Smooth muscle cell (in vitro differentiated cells): ENCODE data around the gene ZDHHC14. TPM values are rescaled to one million over a fixed set of nuclear protein-coding genes. Genes with fewer than 3 reads are reported as not detected.
"Not testable (repeated sequence)": the region's sequence is repeated elsewhere in the genome, so short reads cannot be mapped to it uniquely, and the experiment has no call there.

Experiments
- DNase-seq: peaks from one replicate; lab custom pipeline; 2025; ENCODE audit not compliant: unreplicated experiment; lab: John Stamatoyannopoulos, UW
- H2AFZ ChIP-seq: fragments of 200-600 bp; sonication (generic); 2 replicates; pipeline ENCODE4 v1.6.0; 2016; ENCODE audit warnings: antibody characterized with exemption, low read depth, mild to moderate bottlenecking
- H3F3A ChIP-seq: fragments of 200-600 bp; sonication (generic); 2 replicates; pipeline ENCODE4 v1.6.0; 2017; ENCODE audit warnings: antibody characterized with exemption, low read depth
- H3K27ac ChIP-seq: fragments of 200-600 bp; sonication (generic); 2 replicates; pipeline ENCODE4 v1.5.1; 2016; ENCODE audit warnings: low read depth, mild to moderate bottlenecking
- H3K27me3 ChIP-seq: fragments of 200-600 bp; sonication (generic); 2 replicates; pipeline ENCODE4 v1.6.1; 2016; ENCODE audit warnings: low read depth, mild to moderate bottlenecking
- H3K36me3 ChIP-seq: fragments of 200-600 bp; sonication (generic); 2 replicates; pipeline ENCODE4 v1.5.1; 2016; ENCODE audit warnings: low read depth
- H3K4me1 ChIP-seq: fragments of 200-600 bp; sonication (generic); 2 replicates; pipeline ENCODE4 v1.5.1; 2016; ENCODE audit warnings: low read depth
- H3K4me2 ChIP-seq: fragments of 200-600 bp; sonication (generic); 2 replicates; pipeline ENCODE4 v1.6.0; 2016; ENCODE audit warnings: mild to moderate bottlenecking
- H3K4me3 ChIP-seq: fragments of 200-600 bp; sonication (generic); 2 replicates; pipeline ENCODE4 v1.5.1; 2016; ENCODE audit warnings: mild to moderate bottlenecking
- H3K79me2 ChIP-seq: fragments of 200-600 bp; sonication (generic); 2 replicates; pipeline ENCODE4 v1.6.0; 2016; ENCODE audit warnings: low read depth, mild to moderate bottlenecking
- H3K9ac ChIP-seq: fragments of 200-600 bp; sonication (generic); 2 replicates; pipeline ENCODE4 v1.6.0; 2016; ENCODE audit warnings: low read depth
- H3K9me3 ChIP-seq: fragments of 200-600 bp; sonication (generic); replicated peaks from 2 replicates; pipeline ENCODE4 v1.5.1; 2016; ENCODE audit warnings: low read depth
- H4K20me1 ChIP-seq: fragments of 200-600 bp; sonication (generic); 2 replicates; pipeline ENCODE4 v1.6.0; 2016; ENCODE audit warnings: low read depth
- WGBS: methylation state at CpG from one replicate; pipeline ENCODE4 v1.1.7; 2016; ENCODE audit warnings: low lambda C conversion rate; 5-methylcytosine and 5-hydroxymethylcytosine counted together
- polyA plus RNA-seq: library from polyadenylated mRNA; unstranded; fragments of >200 nt; fragmentation: Nextera tagmentation; extraction: Ambion mirVana; gene quantifications from 2 replicates; pipeline ENCODE4 v1.2.1, GENCODE V29; 2016
- total RNA-seq: library from RNA; depleted of rRNA; stranded (reverse); fragments of >200 nt; gene quantifications from 2 replicates; pipeline ENCODE4 v1.2.3, GENCODE V29; 2014
- TF ChIP-seq, protein P1 (sequence below): fragments of 200-600 bp; sonication (generic); IDR thresholded peaks from 2 replicates; pipeline ENCODE4 v1.5.1; 2017; ENCODE audit warnings: borderline replicate concordance, mild to moderate bottlenecking, antibody characterized with exemption; ENCODE audit not compliant: insufficient read depth, poor library complexity, severe bottlenecking

ZDHHC14 gene
- total and polyA plus RNA-seq, 2 experiments from 2014 or later: 1.3 to 1.6 TPM

DNA sequence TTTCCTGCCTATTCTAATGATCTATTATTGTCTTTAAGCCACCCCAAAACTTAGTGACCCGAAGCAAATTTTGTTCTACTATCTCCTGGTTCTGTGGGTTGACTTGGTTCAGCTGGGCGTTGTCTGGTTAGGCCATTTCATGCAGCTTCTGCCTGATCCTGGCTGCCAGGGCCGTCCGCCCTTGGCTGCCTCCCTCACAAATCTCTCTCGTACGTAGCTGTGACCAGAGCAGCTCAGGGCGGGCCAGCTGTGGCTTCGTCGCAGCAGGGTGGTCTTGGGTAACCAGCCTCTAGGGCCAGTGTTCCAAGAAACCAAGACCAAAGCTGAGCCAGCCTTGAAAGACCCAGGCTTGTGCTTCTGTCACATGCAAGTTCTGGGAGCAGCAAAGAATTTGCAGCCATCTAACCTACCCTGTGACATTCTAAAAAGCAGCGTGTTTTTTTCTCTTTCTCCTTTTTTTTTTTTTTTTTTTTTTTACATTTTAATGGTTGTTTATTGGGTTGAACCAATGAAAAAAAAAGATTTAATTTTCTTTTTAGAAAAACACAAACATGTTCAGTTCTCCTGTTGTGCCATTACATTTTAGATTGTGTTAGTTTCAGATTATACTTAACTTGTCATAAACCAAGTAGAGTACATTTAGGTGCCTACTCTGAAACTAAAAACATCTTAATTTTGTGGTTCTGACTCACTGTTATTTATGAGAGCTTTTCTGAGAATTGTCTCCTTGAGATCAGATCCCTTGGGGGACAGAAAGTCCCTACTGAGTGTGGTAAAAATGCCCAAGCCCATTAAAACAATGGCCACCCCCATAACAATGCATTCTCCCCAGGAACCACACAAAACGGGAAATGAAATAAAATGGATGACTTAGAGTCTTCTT, 83.9 kb downstream of the ZDHHC14 start:
- Histone ChIP-seq H2AFZ (no peak overlapping the region), H3K79me2 (no peaks in the 10 kb centered on the region), H3K4me2 (no peak overlapping the region), H3K9me3 (no peaks in the 10 kb centered on the region), H3K27me3 (no peaks in the 10 kb centered on the region), H3K4me1 (peaks cover 21% of the 10 kb centered on the region), H3K27ac (no peak overlapping the region), H4K20me1 (no peaks in the 10 kb centered on the region), H3F3A (no peaks in the 10 kb centered on the region), H3K9ac (no peak overlapping the region), H3K4me3 (no peak overlapping the region), H3K36me3 (no peaks in the 10 kb centered on the region)
- 91% methylated on average over 11 of the region's 11 CpGs for WGBS
- TF ChIP-seq, protein P1, sequence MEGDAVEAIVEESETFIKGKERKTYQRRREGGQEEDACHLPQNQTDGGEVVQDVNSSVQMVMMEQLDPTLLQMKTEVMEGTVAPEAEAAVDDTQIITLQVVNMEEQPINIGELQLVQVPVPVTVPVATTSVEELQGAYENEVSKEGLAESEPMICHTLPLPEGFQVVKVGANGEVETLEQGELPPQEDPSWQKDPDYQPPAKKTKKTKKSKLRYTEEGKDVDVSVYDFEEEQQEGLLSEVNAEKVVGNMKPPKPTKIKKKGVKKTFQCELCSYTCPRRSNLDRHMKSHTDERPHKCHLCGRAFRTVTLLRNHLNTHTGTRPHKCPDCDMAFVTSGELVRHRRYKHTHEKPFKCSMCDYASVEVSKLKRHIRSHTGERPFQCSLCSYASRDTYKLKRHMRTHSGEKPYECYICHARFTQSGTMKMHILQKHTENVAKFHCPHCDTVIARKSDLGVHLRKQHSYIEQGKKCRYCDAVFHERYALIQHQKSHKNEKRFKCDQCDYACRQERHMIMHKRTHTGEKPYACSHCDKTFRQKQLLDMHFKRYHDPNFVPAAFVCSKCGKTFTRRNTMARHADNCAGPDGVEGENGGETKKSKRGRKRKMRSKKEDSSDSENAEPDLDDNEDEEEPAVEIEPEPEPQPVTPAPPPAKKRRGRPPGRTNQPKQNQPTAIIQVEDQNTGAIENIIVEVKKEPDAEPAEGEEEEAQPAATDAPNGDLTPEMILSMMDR: no peak
- no peak for DNase-seq

DNA sequence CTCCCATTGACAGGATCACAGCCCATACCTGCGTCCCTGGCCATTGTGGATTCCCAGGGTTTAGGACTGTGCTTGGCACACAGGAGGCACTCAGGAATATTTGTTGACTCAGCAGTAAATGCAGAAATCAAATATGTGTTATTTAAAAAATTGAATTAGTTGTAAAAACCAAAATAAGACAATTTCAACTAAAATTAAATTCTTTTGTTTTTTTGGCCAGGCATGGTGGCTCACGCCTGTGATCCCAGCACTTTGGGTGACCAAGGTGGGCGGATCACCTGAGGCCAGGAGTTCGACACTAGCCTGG, 85.3 kb downstream of the ZDHHC14 start:
- Histone ChIP-seq H3K9ac (no peak overlapping the region), H3K4me1 (peaks cover 21% of the 10 kb centered on the region), H3K36me3 (no peaks in the 10 kb centered on the region), H3K79me2 (no peaks in the 10 kb centered on the region), H3K4me3 (no peak overlapping the region), H3K9me3 (no peaks in the 10 kb centered on the region), H3F3A (no peaks in the 10 kb centered on the region), H3K27me3 (no peaks in the 10 kb centered on the region), H3K27ac (no peak overlapping the region), H3K4me2 (no peak overlapping the region), H4K20me1 (no peaks in the 10 kb centered on the region), H2AFZ (no peak overlapping the region)
- 96% methylated on average over 4 of the region's 4 CpGs for WGBS
- DNase-seq: no peak
- TF ChIP-seq, protein P1: no peak

- H2AFZ ChIP-seq, H3K36me3 ChIP-seq, H3K4me3 ChIP-seq, H3K27me3 ChIP-seq, H3K4me2 ChIP-seq, H3F3A ChIP-seq, H3K27ac ChIP-seq, H3K79me2 ChIP-seq, H3K9ac ChIP-seq, H4K20me1 ChIP-seq, H3K9me3 ChIP-seq, DNase-seq: not testable (repeated sequence)
- H3K4me1 ChIP-seq: peaks cover 17% of the 10 kb centered on the region
- 94% methylated on average over 6 of the region's 6 CpGs for WGBS
These were observed 86.3 kb downstream of the ZDHHC14 start for GRCh38 chr6:157467339-157467738.

DNA sequence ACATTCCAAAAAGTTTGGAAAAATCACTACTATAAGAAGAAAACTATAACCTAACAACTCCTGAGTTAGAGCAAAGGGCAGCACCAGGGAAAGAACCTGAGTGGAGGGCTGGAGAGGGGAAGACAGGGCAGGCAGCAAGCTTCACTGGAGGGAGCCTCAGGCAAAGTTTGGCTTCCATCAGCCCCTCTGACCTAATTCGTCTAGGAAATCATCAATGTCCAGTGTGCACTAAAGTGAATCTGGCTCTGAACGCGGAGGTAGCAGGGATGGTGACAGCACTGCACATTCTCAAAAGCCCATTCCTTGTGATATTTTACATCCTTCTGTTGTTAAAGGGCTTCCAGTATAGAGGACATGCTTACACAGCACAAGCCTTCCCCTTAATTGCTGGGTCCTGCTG, 87.1 kb downstream of the ZDHHC14 start:
- Histone ChIP-seq H3K4me1 (peaks cover 9% of the 10 kb centered on the region), H3K36me3 (no peaks in the 10 kb centered on the region), H2AFZ (no peak overlapping the region), H3K4me3 (no peak overlapping the region), H3F3A (no peaks in the 10 kb centered on the region), H3K79me2 (no peaks in the 10 kb centered on the region), H3K27ac (no peak overlapping the region), H3K27me3 (no peaks in the 10 kb centered on the region), H3K4me2 (no peak overlapping the region), H3K9me3 (no peaks in the 10 kb centered on the region), H4K20me1 (no peaks in the 10 kb centered on the region), H3K9ac (no peak overlapping the region)
- TF ChIP-seq, protein P1: no peak
- 87% methylated on average over 3 of the region's 3 CpGs for WGBS
- DNase-seq: no peak
